Measurements from ENCODE around the gene PCYOX1L.

- no peak for TF ChIP-seq POLR2AphosphoS5 (IDR thresholded peaks at IDR 0.05)
- TF ChIP-seq CTCF (IDR thresholded peaks at IDR 0.05; ENCODE audit: poor library complexity, severe bottlenecking), result no peak
- no peak for TF ChIP-seq REST (IDR thresholded peaks at IDR 0.05; ENCODE audit: borderline replicate concordance)
Observed at GRCh38 chr5:149379818-149380374, 22.1 kb downstream of the PCYOX1L start.

Data from neural cell (in vitro differentiated cells).